PC-3 (cell line): ENCODE measurements around the gene EFHC1.

Experiments used
- CTCF ChIP-seq: fragments of 300-600 bp; sonication (generic); conservative IDR thresholded peaks from 2 replicates; pipeline ENCODE4 v1.5.1; 2017; ENCODE audit warnings: antibody characterized with exemption, low read depth, mild to moderate bottlenecking, low read length
- EZH2 ChIP-seq: fragments of 300-600 bp; sonication (generic); IDR thresholded peaks from one replicate; pipeline ENCODE4 v1.6.1; 2017; ENCODE audit warnings: antibody characterized with exemption, mild to moderate bottlenecking, low read length; ENCODE audit not compliant: unreplicated experiment
- EZH2phosphoT487 ChIP-seq: fragments of 300-600 bp; sonication (generic); IDR thresholded peaks from 2 replicates; pipeline ENCODE4 v1.6.1; 2018; ENCODE audit warnings: mild to moderate bottlenecking, antibody characterized with exemption, low read length, borderline replicate concordance

GRCh38 chr6:52376763-52377162, 43.4 kb upstream of the EFHC1 start:
- no peak for TF ChIP-seq EZH2
- no peak for TF ChIP-seq EZH2phosphoT487
- TF ChIP-seq CTCF, result no peak
